GM12892 (cell line): Measurements from ENCODE around the gene PNMT.

Source experiments
- POLR2A ChIP-seq: IDR thresholded peaks from 2 replicates; pipeline ENCODE4 v1.6.1; 2011; ENCODE audit warnings: low read depth, low read length, control low read depth
- POLR2AphosphoS5 ChIP-seq: IDR thresholded peaks from 2 replicates; pipeline ENCODE4 v1.6.1; 2011; ENCODE audit warnings: low read depth, low read length, control low read depth
- TAF1 ChIP-seq: IDR thresholded peaks from 2 replicates; pipeline ENCODE4 v1.6.1; 2011; ENCODE audit warnings: low read depth, mild to moderate bottlenecking, control low read depth, low read length, borderline replicate concordance

GRCh38 chr17:39716073-39716818, 48.0 kb downstream of the PNMT start:
- no peak for TF ChIP-seq POLR2A
- TF ChIP-seq POLR2AphosphoS5, result no peak
- no peak for TF ChIP-seq TAF1
